ENCODE data around the gene DMRTC2. TPM values are rescaled to one million over a fixed set of nuclear protein-coding genes. Genes with fewer than 3 reads are reported as not detected.

DMRTC2 gene
- total and polyA plus RNA-seq, 2 of the 13 experiments (the other 11 are each of a cell fraction or from before 2014, with no cell fraction given): not detected

- TF ChIP-seq HMG20B (CRISPR knock-in tag; conservative IDR thresholded peaks at IDR 0.05) (no peak), ZNF629 (CRISPR knock-in tag; conservative IDR thresholded peaks at IDR 0.05) (peak; percentile 81), MEIS1 (CRISPR knock-in tag; IDR thresholded peaks at IDR 0.05; ENCODE audit: borderline replicate concordance) (no peak), MXD1 (CRISPR knock-in tag; IDR thresholded peaks at IDR 0.05) (peak; percentile 25; the same call in 1 of the 2 replicates), THRA (CRISPR knock-in tag; IDR thresholded peaks at IDR 0.05; ENCODE audit: borderline replicate concordance) (0 out of 2 replicates have a peak, but pooled peaks have one; percentile 31)
Measured at GRCh38 chr19:41882568-41883462, 38.0 kb downstream of the DMRTC2 start, which contains the start of gene ARHGEF1 (continued).

- H3K9me3 ChIP-seq (ENCODE audit: low read length): no peaks in the 10 kb centered on the region
- no peak for FAIRE-seq
- peak overlapping the region; percentile 76 for H3K9ac ChIP-seq (ENCODE audit: insufficient read depth, low read depth, low read length)
- ChIA-PET POLR2A (interaction anchor here (2.0 kb wide), 1 partner anchor 11 kb away, joined by 20 read pairs; no protein-coding TSS in a partner anchor), CTCF (ENCODE audit: low intra/inter-chr PET ratio, low total read pairs) (no interaction called here)
- H3K4me1 ChIP-seq (ENCODE audit: insufficient read depth, low read length): peaks cover 50% of the 10 kb centered on the region
- in situ Hi-C loops (cut with HindIII; ENCODE audit: extremely low pct_ligation_motif_present, low pct_unique_long_range_greater_than_20kb): loop anchor here (5.0 to 10.0 kb wide), 2 partner anchors 51 to 74 kb away; partner anchors contain the start of gene RABAC1
- no peak overlapping the region for H2AFZ ChIP-seq (ENCODE audit: low read length)
- H3K27ac ChIP-seq (ENCODE audit: extremely low read length, insufficient read depth, low read length): peak overlapping the region; percentile 71
- H3K4me2 ChIP-seq (ENCODE audit: low read depth, low read length): peak overlapping the region; percentile 93
- H3K27me3 ChIP-seq (ENCODE audit: control insufficient read depth in 1 of 2, insufficient read depth in 2 of 2, low read length in 2 of 2): no peaks in the 10 kb centered on the region; a peak in 2 of 5 replicates
- no TSS peak for BruUV-seq (replicated peaks)
- no peak for ATAC-seq
- WGBS (ENCODE audit: low lambda C conversion rate): under 1% methylated on average over 22 of the region's 23 CpGs
- intact Hi-C loops (cut with micrococcal nuclease; ENCODE audit: unreplicated experiment): no loop called here
- H3K4me3 ChIP-seq (replicated peaks in 1 of 3; ENCODE audit: insufficient read depth in 1 of 3, low read depth in 2 of 3, low read length in 3 of 3): peak overlapping the region; percentile 87 to 95 (median 88)
- H4K20me1 ChIP-seq (ENCODE audit: insufficient read depth, low read length): no peaks in the 10 kb centered on the region
- no peaks in the 10 kb centered on the region for H3K36me3 ChIP-seq (replicated peaks in 1 of 2; ENCODE audit: control insufficient read depth in 1 of 2, insufficient read depth in 2 of 2, low read length in 2 of 2)
- DNase-seq (ENCODE audit: low spot score): no peak
- H3K79me2 ChIP-seq (ENCODE audit: insufficient read depth, low read length): peaks cover 25% of the 10 kb centered on the region
- 0 out of 2 replicates have a peak, but pooled peaks have one; percentile 11 for TF ChIP-seq ZFY (CRISPR knock-in tag; IDR thresholded peaks at IDR 0.05)
- 0 out of 2 replicates have a peak, but pooled peaks have one; percentile 4 for TF ChIP-seq ZNF235 (CRISPR knock-in tag; IDR thresholded peaks at IDR 0.05; ENCODE audit: borderline replicate concordance)
- TF ChIP-seq, protein P1, sequence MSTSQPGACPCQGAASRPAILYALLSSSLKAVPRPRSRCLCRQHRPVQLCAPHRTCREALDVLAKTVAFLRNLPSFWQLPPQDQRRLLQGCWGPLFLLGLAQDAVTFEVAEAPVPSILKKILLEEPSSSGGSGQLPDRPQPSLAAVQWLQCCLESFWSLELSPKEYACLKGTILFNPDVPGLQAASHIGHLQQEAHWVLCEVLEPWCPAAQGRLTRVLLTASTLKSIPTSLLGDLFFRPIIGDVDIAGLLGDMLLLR (CRISPR knock-in tag; IDR thresholded peaks at IDR 0.05): 0 out of 2 replicates have a peak, but pooled peaks have one; percentile 17
- TF ChIP-seq, protein P2, sequence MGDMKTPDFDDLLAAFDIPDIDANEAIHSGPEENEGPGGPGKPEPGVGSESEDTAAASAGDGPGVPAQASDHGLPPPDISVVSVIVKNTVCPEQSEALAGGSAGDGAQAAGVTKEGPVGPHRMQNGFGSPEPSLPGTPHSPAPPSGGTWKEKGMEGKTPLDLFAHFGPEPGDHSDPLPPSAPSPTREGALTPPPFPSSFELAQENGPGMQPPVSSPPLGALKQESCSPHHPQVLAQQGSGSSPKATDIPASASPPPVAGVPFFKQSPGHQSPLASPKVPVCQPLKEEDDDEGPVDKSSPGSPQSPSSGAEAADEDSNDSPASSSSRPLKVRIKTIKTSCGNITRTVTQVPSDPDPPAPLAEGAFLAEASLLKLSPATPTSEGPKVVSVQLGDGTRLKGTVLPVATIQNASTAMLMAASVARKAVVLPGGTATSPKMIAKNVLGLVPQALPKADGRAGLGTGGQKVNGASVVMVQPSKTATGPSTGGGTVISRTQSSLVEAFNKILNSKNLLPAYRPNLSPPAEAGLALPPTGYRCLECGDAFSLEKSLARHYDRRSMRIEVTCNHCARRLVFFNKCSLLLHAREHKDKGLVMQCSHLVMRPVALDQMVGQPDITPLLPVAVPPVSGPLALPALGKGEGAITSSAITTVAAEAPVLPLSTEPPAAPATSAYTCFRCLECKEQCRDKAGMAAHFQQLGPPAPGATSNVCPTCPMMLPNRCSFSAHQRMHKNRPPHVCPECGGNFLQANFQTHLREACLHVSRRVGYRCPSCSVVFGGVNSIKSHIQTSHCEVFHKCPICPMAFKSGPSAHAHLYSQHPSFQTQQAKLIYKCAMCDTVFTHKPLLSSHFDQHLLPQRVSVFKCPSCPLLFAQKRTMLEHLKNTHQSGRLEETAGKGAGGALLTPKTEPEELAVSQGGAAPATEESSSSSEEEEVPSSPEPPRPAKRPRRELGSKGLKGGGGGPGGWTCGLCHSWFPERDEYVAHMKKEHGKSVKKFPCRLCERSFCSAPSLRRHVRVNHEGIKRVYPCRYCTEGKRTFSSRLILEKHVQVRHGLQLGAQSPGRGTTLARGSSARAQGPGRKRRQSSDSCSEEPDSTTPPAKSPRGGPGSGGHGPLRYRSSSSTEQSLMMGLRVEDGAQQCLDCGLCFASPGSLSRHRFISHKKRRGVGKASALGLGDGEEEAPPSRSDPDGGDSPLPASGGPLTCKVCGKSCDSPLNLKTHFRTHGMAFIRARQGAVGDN (CRISPR knock-in tag; IDR thresholded peaks at IDR 0.05): peak; percentile 2; the same call in 1 of the 2 replicates
Measured at GRCh38 chr19:41883463-41883820, 38.6 kb downstream of the DMRTC2 start.
